ENCODE results near the gene CCAR1.
"Not testable (repeated sequence)": the region's sequence is repeated elsewhere in the genome, so short reads cannot be mapped to it uniquely, and the experiment has no call there.

DNA sequence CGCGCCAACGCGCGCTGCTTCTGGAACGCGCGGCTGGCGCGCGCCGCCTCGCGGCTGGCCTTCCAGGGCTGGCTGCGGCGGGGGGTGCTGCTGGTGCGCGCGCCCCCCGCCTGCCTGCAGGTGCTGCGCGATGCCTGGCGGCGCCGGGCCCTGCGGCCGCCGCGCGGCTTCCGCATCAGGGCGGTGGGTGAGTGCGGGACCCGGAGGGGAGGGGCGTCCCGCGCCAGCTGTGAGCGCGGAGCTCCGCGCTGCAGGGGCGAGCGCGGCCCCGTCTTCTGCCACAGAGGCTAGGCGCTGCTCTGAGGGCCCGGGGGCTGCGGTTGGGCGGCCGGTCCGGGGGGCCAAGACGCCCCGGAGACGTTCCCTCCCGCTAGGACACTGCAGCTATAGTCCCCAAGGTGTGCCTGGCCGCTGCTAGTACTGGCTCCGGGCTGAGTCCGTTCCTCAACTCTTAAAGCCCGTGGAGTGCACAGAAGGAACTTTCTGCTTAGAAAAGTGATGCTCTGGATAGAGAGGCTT is 107.1 kb downstream of the CCAR1 start:
- TF ChIP-seq, protein P1, sequence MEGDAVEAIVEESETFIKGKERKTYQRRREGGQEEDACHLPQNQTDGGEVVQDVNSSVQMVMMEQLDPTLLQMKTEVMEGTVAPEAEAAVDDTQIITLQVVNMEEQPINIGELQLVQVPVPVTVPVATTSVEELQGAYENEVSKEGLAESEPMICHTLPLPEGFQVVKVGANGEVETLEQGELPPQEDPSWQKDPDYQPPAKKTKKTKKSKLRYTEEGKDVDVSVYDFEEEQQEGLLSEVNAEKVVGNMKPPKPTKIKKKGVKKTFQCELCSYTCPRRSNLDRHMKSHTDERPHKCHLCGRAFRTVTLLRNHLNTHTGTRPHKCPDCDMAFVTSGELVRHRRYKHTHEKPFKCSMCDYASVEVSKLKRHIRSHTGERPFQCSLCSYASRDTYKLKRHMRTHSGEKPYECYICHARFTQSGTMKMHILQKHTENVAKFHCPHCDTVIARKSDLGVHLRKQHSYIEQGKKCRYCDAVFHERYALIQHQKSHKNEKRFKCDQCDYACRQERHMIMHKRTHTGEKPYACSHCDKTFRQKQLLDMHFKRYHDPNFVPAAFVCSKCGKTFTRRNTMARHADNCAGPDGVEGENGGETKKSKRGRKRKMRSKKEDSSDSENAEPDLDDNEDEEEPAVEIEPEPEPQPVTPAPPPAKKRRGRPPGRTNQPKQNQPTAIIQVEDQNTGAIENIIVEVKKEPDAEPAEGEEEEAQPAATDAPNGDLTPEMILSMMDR (IDR thresholded peaks at IDR 0.05): not testable (repeated sequence)
- not testable (repeated sequence) for TF ChIP-seq TFCP2L1 (CRISPR knock-in tag; IDR thresholded peaks at IDR 0.05); RFX5 (IDR thresholded peaks at IDR 0.05); EP300 (IDR thresholded peaks at IDR 0.05); SMC3 (IDR thresholded peaks at IDR 0.05); RCOR1 (IDR thresholded peaks at IDR 0.05; ENCODE audit: low read depth, low read length); TP53 (CRISPR knock-in tag; IDR thresholded peaks at IDR 0.05); BHLHE40 (IDR thresholded peaks at IDR 0.05; ENCODE audit: low read depth, low read length); RAD21 (conservative IDR thresholded peaks at IDR 0.05 in 1 of 2, IDR thresholded peaks at IDR 0.05 in 1 of 2); POLR2A (IDR thresholded peaks at IDR 0.05; ENCODE audit: low read length); MAZ (IDR thresholded peaks at IDR 0.05; ENCODE audit: borderline replicate concordance, low read depth, low read length)
- TF ChIP-seq, protein P2, sequence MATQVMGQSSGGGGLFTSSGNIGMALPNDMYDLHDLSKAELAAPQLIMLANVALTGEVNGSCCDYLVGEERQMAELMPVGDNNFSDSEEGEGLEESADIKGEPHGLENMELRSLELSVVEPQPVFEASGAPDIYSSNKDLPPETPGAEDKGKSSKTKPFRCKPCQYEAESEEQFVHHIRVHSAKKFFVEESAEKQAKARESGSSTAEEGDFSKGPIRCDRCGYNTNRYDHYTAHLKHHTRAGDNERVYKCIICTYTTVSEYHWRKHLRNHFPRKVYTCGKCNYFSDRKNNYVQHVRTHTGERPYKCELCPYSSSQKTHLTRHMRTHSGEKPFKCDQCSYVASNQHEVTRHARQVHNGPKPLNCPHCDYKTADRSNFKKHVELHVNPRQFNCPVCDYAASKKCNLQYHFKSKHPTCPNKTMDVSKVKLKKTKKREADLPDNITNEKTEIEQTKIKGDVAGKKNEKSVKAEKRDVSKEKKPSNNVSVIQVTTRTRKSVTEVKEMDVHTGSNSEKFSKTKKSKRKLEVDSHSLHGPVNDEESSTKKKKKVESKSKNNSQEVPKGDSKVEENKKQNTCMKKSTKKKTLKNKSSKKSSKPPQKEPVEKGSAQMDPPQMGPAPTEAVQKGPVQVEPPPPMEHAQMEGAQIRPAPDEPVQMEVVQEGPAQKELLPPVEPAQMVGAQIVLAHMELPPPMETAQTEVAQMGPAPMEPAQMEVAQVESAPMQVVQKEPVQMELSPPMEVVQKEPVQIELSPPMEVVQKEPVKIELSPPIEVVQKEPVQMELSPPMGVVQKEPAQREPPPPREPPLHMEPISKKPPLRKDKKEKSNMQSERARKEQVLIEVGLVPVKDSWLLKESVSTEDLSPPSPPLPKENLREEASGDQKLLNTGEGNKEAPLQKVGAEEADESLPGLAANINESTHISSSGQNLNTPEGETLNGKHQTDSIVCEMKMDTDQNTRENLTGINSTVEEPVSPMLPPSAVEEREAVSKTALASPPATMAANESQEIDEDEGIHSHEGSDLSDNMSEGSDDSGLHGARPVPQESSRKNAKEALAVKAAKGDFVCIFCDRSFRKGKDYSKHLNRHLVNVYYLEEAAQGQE (IDR thresholded peaks at IDR 0.05): not testable (repeated sequence)

Measured in A549 (cell line).